OCI-LY3 (cell line): ENCODE measurements around the gene FRMD1.

Source experiments
- H2AFZ ChIP-seq: fragments of 200-600, 300-600 bp; shearing (Covaris generic); 2 replicates; pipeline ENCODE4 v1.6.0; 2014; ENCODE audit warnings: antibody characterized with exemption, low read depth, low read length
- H3K27ac ChIP-seq: fragments of 200-600, 300-600 bp; sonication (generic); 2 replicates; pipeline ENCODE4 v1.5.1; 2014; ENCODE audit warnings: mild to moderate bottlenecking, low read length, moderate library complexity, mixed read lengths
- H3K27me3 ChIP-seq: fragments of 200-600, 300-600 bp; sonication (generic); 2 replicates; pipeline ENCODE4 v1.6.1; 2014; ENCODE audit warnings: low read depth, low read length, mixed read lengths
- H3K36me3 ChIP-seq: fragments of 200-600, 300-600 bp; sonication (generic); replicated peaks from 2 replicates; pipeline ENCODE3; 2014; ENCODE audit warnings: low read depth, low read length, mixed read lengths
- H3K4me1 ChIP-seq: fragments of 300-600, 200-600 bp; sonication (generic); 2 replicates; pipeline ENCODE4 v1.6.1; 2014; ENCODE audit warnings: low read length, mixed read lengths
- H3K4me2 ChIP-seq: fragments of 200-600, 300-600 bp; sonication (generic); 2 replicates; pipeline ENCODE4 v1.6.1; 2014; ENCODE audit warnings: low read length, mixed read lengths
- H3K4me3 ChIP-seq: fragments of 300-600, 200-600 bp; sonication (generic); 2 replicates; pipeline ENCODE4 v1.5.1; 2014; ENCODE audit warnings: antibody characterized with exemption, mild to moderate bottlenecking, low read length, moderate library complexity
- H3K79me2 ChIP-seq: fragments of 300-600, 200-600 bp; shearing (Covaris generic); 2 replicates; pipeline ENCODE4 v1.6.1; 2014; ENCODE audit warnings: mild to moderate bottlenecking, low read length, mixed read lengths
- H3K9ac ChIP-seq: fragments of 300-600, 200-600 bp; shearing (Covaris generic); 2 replicates; pipeline ENCODE4 v1.6.0; 2014; ENCODE audit warnings: mild to moderate bottlenecking, low read length, moderate library complexity
- H3K9me3 ChIP-seq: fragments of 200-600, 300-600 bp; shearing (Covaris generic); 2 replicates; pipeline ENCODE4 v1.6.1; 2014; ENCODE audit warnings: low read length, mixed read lengths; ENCODE audit not compliant: insufficient read depth
- H4K20me1 ChIP-seq: fragments of 200-600, 300-600 bp; sonication (generic); 2 replicates; pipeline ENCODE4 v1.6.1; 2016; ENCODE audit warnings: low read length, mixed read lengths; ENCODE audit not compliant: insufficient read depth
- CTCF ChIP-seq: fragments of 200-600, 300-600 bp; sonication (generic); IDR thresholded peaks from 2 replicates; pipeline ENCODE4 v1.5.1; 2014; ENCODE audit warnings: antibody characterized with exemption, low read length, low read depth
- EZH2phosphoT487 ChIP-seq: fragments of 200-600 bp; shearing (Covaris generic); IDR thresholded peaks from 2 replicates; pipeline ENCODE4 v1.6.1; 2018; ENCODE audit warnings: antibody characterized with exemption, mixed run types, low read depth

Gene FRMD1

GRCh38 chr6:168037856-168038255 lies 41.2 kb downstream of the FRMD1 start:
- Histone ChIP-seq H3K36me3 (no peaks in the 10 kb centered on the region), H3K27ac (no peak overlapping the region), H3K4me1 (no peaks in the 10 kb centered on the region), H3K27me3 (no peaks in the 10 kb centered on the region), H3K9me3 (no peaks in the 10 kb centered on the region), H4K20me1 (no peaks in the 10 kb centered on the region), H3K79me2 (no peaks in the 10 kb centered on the region), H3K9ac (no peak overlapping the region), H3K4me2 (no peak overlapping the region), H2AFZ (no peak overlapping the region), H3K4me3 (no peak overlapping the region)
- TF ChIP-seq EZH2phosphoT487 (no peak), CTCF (no peak)

GRCh38 chr6:168037242-168037641 lies 41.8 kb downstream of the FRMD1 start:
- no peaks in the 10 kb centered on the region for H4K20me1 ChIP-seq
- H3K36me3 ChIP-seq = no peaks in the 10 kb centered on the region
- H3K27ac ChIP-seq = no peak overlapping the region
- H3K4me1 ChIP-seq = no peaks in the 10 kb centered on the region
- no peak overlapping the region for H3K4me3 ChIP-seq
- H3K9me3 ChIP-seq = no peaks in the 10 kb centered on the region
- H2AFZ ChIP-seq = no peak overlapping the region
- TF ChIP-seq EZH2phosphoT487 (no peak), CTCF (no peak)
- H3K27me3 ChIP-seq = no peaks in the 10 kb centered on the region
- no peak overlapping the region for H3K4me2 ChIP-seq
- H3K9ac ChIP-seq = no peak overlapping the region
- H3K79me2 ChIP-seq = no peaks in the 10 kb centered on the region

- Histone ChIP-seq H4K20me1 (no peaks in the 10 kb centered on the region), H3K9me3 (no peaks in the 10 kb centered on the region), H3K79me2 (no peaks in the 10 kb centered on the region), H3K9ac (no peak overlapping the region), H3K27me3 (no peaks in the 10 kb centered on the region), H3K36me3 (no peaks in the 10 kb centered on the region), H3K4me3 (no peak overlapping the region), H2AFZ (no peak overlapping the region), H3K4me2 (no peak overlapping the region), H3K4me1 (no peaks in the 10 kb centered on the region), H3K27ac (no peak overlapping the region)
- no peak for TF ChIP-seq CTCF
Measured at GRCh38 chr6:168035661-168036545, 43.1 kb downstream of the FRMD1 start.

GRCh38 chr6:168035098-168035660 lies 43.8 kb downstream of the FRMD1 start:
- no peak overlapping the region for H3K9ac ChIP-seq
- TF ChIP-seq CTCF (no peak), EZH2phosphoT487 (no peak)
- no peak overlapping the region for H3K27ac ChIP-seq
- no peaks in the 10 kb centered on the region for H3K9me3 ChIP-seq
- no peak overlapping the region for H3K4me3 ChIP-seq
- no peaks in the 10 kb centered on the region for H3K36me3 ChIP-seq
- H3K27me3 ChIP-seq = no peaks in the 10 kb centered on the region
- H4K20me1 ChIP-seq = no peaks in the 10 kb centered on the region
- no peak overlapping the region for H2AFZ ChIP-seq
- no peaks in the 10 kb centered on the region for H3K79me2 ChIP-seq
- no peaks in the 10 kb centered on the region for H3K4me1 ChIP-seq
- no peak overlapping the region for H3K4me2 ChIP-seq
